Stimulated activated CD8-positive, alpha-beta memory T cell treated with anti-CD3 and anti-CD28 coated beads, Interleukin-4, amount 100 ng/mL, for 48 hours (primary cell): ENCODE measurements around the gene BACE1.
"Not testable (repeated sequence)": the region's sequence is repeated elsewhere in the genome, so short reads cannot be mapped to it uniquely, and the experiment has no call there.

Experiments used
- DNase-seq: peaks from one replicate; pipeline ENCODE4 v3.0.0-alpha.2; 2020

Gene BACE1

DNA sequence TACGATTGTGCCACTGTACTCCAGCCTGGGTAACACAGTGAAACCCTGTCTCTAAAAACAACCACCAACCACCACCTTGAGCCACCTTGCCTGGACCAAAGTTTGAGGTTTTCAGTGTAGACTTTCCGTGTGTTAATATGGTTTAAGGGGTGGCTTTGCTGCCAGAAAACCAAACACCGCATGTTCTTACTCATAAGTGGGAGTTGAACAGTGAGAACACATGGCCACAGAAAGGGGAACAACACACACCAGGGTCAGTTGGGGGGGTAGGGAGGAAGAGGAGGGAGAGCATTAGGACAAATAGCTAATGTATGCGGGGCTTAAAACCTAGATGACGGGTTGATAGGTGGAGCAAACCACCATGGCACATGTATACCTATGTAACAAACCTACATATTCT, 43.9 kb downstream of the BACE1 start:
- DNase-seq = not testable (repeated sequence)

DNA sequence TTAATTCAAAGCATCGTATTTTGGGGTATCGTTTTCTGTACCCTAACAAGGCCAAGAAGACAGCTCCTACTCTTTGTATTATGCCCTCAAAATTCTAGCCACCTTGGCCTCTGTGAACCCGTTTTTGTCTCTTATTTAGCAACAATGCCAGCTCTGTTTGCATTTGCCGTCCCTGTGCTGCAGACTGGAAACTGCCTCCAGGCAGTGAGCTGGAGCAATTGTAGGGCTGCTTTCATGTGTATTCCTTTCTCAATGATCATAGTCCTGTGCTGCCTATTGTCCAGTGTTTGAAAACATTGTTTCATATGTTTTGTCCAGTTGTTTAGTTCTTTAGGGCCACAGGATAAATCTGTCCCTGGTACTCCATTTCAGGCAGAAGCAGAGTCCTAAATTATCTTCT, 44.8 kb downstream of the BACE1 start:
- no peak for DNase-seq

DNA sequence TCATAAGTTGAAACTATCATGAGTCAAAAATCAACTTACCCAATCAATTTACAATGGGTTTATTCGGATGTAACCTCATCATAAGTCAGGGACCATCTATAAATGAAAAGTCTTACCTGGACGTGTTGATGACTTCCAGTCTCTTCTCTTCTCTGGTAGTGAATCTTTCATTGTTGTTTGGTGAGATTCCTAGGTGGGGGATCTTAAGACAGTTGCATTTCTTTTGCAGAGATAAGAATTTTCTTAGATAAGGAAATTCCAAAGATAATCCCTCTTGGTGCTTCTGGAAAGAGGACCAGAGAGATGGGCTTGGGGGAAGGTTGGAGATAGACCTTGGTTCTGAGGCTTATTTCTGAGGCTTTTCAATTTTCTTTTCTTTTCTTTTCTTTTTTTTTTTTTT, 46.2 kb downstream of the BACE1 start:
- no peak for DNase-seq

DNA sequence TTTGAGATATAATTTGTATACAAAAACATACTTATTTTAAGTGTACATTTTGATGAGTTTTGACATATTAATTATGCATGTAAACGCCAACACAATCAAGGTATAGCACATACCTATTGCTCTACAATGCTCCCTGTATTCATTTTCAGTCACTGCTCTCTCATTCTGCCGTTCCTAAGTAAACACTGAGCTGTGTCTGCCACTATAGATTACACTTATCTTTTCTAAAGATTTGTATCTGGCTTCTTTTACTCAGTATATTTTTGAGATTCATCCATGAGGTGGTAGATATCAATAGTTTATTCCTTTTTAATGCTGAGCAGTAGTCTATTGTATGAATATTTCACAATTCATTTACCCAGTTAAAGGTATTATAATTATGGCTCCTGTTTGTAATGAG, 50.3 kb downstream of the BACE1 start:
- no peak for DNase-seq

DNA sequence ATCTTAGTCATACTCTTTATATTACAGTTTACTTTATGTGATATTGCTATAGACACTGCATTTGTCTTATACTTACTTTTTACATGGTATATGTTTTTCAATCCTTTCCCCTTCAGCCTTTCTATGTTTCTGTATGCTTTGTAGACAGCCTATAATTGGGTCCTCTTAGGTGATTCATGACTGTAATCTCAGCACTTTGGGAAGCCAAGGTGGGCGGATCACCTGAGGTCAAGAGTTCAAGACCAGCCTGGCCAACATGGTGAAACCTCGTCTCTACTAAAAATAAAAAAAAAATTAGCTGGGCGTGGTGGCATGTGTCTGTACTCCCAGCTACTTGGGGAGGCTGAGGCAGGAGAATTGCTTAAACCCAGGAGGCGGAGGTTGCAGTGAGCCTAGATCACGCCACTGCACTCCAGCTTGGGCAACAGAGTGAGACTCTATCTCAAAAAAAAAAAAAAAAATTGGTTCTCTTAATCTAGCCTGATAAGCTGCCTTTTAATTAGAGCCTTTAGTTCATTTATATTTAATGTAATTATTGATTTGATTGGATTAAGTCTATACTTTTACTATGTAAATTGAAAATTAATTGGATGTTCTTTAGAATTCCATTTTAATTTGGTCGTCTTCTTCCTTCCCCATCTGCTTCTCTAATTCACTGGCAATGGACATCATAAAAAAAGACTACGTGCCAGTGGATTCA, 51.3 kb downstream of the BACE1 start:
- not testable (repeated sequence) for DNase-seq

DNA sequence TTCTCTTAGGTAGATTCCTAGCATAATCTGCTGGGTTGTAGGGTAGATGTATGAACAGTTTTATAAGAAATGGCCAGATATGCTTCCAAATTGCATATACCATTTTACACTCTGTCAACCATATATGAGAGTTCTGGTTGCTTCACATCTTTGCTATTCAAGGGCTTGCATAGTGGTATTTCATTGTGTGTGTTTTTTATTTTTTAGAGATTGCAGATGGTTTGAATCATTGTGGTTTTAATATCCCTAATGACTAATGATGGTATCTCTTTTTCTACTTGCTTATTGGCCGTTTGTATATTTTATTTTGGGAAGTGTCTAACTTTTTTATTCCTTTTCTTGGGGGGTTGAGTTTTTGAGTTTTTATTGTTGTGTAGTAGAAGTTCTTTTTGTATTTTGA, 56.6 kb downstream of the BACE1 start:
- DNase-seq = no peak

DNA sequence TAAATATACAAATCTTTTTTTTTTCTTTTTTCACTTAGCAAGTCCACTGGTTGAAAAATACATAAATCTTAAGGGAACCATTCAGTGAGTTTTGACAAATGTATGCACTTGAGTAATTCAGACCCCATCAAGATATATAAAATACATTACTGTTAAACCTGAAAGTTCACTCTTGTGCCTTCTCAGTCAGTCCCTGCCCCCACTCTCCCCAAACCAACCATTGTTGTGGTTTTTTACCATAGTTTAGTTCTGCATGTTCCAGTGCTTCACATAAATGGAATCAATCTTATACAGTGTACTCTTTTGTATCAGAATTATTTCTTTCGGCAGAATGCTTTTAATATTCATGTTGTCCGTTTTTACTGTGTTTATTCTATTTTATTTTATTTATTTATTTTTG, 57.5 kb downstream of the BACE1 start:
- no peak for DNase-seq

DNA sequence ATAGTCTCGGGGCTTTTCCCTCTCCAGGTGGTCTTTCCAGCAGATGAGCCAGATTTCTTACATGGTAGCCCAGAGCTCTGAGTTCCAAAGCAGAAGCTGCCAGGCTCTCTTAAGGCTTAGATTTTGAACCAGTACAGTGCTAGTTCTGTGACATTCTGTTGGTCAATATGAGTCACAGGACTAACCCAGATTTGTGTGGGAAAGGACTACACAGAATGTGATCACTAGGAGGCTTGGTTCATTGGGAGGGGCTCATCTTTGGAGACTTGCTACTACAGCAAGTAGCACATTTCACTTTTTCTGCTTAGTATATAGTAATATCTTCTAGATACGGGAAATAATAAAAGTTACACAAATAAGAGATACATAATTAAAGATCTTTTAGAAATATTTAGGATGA, 59.5 kb downstream of the BACE1 start:
- DNase-seq = no peak

DNA sequence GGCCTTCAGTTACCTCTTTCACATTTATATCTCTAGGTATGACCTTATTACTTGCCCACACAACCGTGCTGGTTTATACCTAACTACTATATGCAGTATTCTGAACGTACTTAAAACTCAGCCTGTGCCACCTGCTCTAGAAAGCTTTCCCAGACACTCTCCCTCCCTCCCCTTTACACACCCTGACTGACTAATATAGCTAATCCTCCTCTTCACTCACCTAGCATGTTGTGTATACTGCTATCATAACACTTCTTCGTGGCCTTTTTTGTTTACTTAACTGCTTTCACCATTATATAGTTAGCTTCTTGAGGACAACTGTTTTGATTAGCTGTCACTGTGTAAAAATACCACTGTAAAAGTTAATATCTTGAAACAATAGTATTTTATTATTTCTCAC, 60.1 kb downstream of the BACE1 start:
- DNase-seq = no peak

DNA sequence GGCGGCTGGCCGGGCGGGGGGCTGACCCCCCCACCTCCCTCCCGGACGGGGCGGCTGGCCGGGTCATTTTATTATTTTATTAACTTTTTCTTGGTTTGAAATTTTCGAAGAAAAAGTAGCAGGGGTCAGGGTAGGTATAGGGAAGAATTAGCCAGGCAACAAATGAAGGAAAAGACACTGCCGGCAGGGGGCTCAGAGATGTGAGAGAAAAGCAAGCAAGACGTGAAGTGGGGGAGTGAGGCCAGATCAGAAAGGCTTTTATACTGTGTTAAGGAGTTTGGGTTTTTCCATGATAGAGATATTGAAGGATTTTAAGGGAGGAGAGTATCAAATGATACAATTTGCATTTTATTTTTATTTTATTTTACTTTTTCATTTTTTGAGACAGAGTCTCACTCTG, 64.5 kb downstream of the BACE1 start:
- no peak for DNase-seq

DNA sequence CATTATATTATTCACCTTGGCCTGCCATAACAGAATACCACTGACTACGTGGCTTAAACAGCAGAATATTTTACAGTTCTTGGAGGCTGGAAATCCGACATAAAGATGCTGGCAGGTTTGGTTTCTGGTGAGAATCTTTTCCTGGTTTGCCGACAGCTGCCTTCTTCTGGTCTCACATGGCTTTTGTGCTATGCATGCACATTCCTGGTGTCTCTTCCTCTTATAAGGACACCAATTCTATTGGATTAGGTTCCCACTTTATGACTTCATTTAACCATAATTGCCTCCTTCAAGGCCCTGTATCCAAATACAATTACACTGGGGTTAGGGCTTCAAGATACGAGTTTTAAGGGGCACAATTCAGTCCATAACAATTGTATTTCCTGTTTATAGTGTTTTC, 66.5 kb downstream of the BACE1 start:
- no peak for DNase-seq

DNA sequence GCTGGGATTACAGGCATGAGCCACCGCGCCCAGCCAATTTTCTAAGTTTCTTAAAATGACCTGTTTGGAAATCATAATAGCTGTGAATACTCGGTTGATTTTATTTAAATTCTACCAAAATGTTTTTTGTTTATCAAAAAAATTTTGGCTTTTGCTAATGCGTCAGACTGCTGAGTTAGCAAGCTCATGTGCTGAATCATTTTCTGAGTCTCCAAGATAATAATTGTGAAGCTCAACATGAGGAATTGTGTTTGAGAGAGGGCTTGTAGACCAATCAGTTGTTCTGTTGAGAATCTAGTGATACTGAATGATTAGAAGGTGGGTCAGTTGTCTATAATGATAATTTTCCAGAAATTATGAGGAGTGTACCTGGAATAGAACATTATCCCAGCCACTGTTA, 67.7 kb downstream of the BACE1 start:
- no peak for DNase-seq

DNA sequence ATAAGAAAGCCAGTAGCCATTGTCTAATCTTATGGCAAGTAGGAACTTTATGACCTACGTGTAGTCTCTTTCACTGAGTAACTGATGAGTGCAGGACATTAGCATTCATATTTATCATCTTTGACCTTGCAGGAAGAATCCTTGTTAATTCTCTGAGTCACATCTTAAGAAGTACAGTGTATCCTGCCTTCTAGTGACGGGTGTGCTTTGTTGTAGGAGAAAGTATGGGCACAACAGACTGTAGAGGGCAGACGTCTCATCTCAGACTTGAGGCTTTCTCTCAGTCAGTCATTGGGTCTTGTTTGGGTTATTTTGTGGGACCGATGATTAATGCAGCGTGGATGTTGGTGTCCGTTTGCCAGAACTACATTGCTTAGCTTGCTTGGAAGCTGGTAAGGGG, 76.8 kb downstream of the BACE1 start:
- no peak for DNase-seq

DNA sequence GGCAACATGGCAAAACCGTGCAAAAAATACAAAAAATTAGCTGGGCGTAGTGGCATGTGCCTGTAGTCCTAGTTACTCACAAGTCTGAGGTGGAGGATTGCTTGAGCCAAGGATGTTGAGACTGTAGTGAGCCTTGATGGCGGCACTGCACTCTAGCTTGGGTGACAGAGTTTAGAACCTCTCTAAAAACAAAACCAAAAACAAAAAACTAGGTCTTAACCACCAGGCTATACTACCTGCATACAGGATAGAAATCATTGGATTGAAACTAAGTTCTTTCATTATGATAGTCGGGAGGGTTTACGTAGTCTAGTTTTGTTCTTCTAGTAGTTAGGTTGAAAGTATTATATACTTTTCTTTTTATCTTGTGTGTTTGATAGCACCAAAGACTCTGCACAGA, 77.8 kb downstream of the BACE1 start:
- DNase-seq = no peak
